Stimulated activated CD4-positive, alpha-beta T cell treated with anti-CD3 and anti-CD28 coated beads, Interleukin-15, amount 100 ng/mL, for 48 hours (primary cell): ENCODE measurements around the gene LRRC2.
"Not testable (repeated sequence)": the region's sequence is repeated elsewhere in the genome, so short reads cannot be mapped to it uniquely, and the experiment has no call there.

Experiments used
- DNase-seq, 2 donors: peaks; one replicate each; pipeline ENCODE4 v3.0.0-alpha.2; 2020; ENCODE audit warnings: low read depth in 2 of 2

The LRRC2 gene

DNA sequence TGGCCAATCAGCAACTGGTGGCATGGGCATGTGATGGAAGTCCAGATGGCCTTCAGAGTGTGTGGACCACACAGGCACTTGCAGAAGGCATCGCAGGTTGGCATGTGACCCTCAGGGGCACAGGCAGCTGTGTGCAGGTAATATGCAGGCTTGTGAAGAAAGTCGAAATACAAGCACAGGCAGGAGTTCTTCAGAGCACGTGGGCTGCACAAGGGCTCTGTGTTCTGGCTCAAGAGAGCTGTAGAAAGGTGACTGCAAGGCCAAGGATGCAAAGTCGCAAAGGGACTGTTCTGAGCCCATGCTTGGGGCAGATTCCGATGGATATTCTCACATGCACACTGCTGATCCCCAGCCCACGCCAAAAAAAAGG lies 8.3 kb downstream of the LRRC2 start:
- no peak for DNase-seq

DNA sequence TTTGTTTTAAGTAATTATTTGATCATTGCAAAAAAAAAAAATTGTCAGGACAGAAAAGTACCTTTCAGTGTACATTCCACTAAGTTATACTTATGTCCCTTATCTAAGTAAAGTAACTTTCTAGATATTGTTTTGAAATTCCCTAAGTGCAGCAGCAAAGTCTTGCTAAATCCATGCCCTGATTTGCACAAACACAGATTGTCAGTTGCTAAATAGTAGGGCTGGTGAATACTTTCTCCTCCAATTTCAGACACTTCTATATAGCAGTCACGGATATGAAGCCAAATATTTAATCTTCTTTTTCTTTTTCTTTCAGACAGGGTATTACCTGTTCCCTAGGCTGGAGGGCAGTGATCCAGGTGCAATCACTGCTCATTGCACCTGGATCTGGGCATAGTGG lies 12.9 kb downstream of the LRRC2 start:
- DNase-seq: no peak

DNA sequence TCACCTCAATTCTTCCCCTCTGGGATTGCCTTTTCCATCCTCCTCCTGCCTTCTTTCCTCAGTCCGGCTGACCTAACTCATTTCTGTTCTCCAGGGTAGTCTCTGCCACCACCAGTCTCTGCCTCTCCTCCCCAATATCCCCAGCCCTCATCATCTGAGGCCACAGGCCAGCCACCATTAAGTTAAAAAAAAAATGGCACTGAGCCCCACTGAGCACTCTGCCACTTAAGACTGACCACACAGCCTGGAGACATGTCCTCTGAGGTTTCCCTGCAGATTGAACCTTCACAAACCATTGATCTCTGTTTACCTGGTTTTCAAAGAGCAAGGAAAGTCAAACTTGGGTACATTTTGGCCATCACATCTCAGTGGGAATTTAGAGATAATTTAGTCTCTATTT lies 13.6 kb downstream of the LRRC2 start:
- DNase-seq: no peak

DNA sequence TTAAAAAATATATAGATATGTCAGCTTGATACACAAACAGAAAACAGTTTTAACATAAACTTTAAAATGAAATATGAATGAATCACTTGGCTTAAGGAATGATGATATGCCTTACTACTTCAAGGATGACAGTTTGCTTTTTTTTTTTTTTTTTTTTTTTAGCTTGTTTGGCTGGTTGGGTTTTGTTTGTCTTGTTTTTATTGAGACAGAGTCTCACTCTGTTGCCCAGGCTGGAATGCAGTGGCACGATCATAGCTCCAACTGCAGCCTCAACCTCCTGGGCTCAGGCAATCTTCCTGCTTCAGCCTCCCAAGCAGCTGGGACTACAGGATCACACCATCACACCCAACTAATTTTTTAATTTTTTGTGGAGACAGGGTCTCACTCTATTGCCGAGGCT lies 14.5 kb downstream of the LRRC2 start:
- DNase-seq: no peak

DNA sequence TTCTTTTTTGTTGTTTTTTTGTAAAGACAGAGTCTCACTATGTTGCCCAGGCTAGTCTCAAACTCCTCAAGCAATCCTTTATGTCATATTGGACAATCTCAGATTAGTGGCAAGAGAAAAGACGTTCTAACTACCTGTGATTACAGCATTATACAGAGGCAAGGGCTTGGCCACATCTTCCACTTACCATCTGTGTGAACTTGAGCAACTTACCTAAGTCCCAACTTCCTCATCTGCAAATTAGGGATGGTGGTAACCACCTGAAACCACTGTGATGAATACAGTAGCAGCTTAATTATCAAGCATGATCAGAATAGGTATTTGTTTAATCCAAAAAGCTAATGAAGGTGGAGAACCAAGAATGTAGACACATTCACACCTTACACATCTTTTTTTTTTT lies 16.1 kb downstream of the LRRC2 start:
- no peak for DNase-seq

DNA sequence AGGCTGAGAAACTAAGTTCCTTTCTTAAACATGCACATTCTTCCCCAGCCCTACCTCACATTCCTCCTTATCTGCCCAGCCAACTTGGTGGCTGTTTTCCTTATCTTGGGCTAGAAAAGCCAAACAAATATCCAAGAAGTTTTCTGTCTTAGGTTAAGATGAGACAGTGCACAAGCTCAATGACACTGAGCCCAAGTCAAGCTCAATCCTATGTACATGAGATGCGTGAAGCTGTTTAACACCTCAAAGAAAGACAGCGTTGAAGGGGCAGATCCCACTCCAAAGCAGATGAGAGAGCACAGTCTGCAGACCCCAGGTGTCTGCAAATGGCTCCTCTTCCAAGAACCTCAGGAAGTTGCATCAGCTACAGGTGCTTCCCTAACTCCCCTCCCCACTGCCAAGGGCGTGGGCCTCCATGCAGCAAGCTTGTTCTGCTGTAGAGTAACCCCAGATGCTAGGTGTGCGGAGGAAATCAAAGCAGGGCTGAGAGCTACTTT lies 16.6 kb downstream of the LRRC2 start:
- no peak for DNase-seq

DNA sequence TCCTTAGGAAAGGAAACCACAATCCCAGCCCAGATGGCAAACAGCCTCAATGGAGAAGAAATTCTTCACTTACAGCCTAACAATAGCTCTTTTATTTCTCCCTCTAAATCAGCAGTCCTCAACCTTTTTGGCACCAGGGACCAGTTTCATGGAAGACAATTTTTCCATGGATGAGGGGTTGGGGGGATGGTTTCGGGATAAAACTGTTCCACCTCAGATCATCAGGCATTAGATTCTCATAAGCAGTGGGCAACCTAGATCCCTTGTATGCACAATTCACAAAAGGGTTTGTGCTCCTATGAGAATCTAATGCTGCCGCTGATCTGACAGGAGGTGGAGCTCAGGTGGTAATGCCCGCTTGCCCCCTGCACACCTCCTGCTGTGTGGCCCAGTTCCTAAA lies 17.5 kb downstream of the LRRC2 start:
- DNase-seq: not testable (repeated sequence)

DNA sequence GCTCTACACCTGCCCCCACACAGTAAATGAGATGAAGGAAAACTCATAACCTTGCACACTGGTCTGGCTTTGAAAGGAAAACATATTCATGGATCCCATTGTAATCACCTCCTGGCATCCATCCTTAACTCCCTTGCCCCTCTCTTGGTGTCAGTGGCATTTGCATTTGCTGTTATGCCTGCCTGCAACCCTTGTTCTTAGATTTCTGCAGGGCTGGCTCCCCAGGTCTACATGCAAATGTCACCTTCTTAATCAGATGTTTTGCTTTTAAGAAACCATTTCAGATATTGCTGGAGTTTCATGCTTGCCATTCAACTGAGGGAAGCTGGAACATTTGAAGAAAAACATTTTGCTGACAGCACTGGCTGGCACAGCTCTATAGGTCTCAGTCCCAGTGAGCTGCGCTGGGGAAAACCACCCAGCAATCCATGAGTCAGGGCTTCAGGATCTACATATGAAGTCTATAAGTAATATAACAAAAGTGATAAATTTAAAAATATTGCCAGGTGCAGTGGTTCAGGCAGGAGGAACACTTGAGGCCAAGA lies 19.1 kb downstream of the LRRC2 start:
- DNase-seq: no peak

DNA sequence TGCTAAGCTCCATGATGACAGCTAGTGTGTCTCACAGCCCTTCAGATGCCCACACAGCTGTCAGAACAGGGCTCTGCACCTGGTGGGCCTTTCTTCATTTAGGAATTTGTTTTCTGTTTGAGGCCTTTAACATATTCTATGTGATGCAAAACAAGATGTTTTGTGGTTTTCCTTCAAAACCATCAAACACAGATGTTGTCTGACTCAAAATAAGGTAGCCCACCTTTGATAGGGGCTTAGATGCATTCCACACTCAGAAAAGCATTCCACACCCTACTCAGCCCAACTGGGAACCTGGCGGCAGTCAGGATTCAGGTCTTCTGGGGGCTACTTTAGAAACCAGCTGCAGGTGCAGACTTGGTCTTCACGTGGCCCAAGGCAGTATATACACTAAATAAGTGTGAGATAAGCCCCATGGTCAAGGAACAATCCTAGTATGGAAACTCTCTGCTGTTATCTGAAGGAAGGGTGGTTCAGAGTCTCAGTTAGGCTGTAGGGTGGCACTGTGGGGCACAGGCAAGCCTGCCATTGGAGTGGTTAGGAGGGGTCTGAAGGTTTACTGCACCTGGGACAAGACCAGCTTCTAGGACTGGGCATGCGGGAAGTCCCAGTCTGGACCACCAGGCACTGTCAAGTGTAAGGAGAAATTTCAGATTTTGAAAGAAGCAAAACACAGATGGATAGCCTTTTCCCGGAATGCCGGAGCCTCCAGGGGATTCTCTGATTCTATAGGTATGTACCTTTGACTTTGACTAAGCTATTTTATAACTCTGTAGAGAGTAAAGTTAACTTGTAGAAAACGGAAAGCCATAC lies 20.1 kb downstream of the LRRC2 start:
- DNase-seq: no peak

DNA sequence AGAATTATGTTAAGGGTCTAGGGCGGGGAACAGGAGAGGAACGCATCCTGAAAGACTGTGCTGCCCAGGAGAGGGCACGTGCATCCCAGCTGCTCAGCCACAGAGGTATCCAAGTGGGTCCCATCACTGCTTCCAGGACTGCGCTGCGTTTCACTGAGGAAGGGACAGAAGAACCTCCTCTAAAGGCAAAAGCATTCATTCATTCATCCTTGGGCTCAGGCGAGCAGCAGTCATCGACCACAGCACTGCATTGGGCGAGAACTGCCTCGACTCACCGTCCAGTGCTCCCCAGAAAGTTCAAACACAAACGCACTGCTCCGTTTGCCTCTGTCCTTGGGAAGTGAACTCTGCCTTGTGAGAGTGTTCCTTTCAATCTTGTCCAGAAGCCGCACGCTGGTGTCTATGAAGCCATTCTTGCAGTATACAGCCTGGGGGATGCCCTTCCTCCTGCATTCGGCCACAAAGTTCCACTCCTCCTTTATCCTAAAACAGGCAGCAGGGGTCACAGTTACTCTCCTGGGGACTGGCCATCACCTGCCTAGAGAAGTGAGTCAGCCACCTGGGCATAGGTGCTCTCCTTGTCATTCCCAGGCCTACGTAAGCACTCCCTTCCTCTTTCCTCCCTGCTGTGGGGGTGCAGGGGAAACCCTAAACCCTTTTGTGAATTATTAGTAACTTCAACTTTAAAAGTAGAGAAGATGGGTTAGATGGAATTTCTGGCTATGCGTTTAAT lies 21.2 kb downstream of the LRRC2 start:
- DNase-seq: no peak

DNA sequence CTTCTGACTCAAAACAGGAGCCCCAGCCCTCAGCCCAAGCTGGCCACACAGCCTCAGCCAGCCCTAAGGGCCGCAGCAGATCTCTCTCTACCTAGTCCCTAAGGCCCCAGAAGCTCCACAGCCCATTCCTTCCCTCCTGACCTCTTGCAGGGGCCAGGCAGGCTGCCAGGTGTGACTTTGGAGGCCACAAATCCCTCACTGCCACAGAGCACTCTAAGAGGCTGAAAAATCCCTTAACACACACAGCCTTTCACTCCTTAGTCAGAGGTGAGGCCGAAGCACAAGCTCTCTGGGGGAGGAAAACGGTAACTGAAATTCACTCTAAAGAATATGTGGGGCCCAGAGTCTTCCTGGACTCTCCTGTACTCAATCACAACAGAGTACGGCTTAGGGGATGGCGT lies 23.3 kb downstream of the LRRC2 start:
- DNase-seq: no peak

DNA sequence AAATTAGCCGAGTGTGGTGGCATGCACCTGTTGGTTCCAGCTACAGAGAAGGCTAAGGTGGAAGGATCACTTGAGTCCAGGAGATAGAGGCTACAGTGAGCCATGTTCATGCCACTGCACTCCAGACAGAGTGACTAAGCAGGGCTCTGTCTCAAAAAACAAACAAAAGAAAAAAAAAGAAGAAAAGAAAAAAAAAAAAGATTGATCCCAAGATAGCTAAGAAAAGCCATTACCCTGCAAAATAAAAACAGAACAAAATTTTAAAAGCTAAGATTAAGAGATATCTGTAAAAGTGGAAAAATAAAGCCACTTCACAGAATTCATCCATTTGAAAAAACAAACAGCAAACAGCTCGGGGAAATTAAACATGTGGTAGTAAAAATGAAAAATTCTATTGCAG lies 23.8 kb downstream of the LRRC2 start:
- DNase-seq: no peak

DNA sequence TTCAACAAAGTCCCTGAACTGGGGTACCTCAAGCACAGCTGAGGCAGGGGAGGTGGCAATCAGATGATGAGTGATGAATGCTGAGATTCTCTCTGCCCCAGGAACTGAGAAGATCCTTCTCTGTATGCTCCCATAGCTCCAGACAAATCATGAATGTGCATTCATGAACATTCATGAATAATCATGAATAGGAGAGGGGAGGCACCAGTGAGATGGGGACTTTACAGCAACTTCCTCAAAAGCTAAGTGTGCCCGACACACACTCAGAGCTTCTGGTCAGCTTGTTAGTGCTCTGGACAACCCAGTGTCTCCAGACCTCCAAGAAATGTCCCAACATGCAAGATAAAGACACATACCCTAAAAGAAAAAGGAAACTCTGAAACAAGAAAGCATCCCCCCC lies 24.3 kb downstream of the LRRC2 start:
- DNase-seq: no peak

DNA sequence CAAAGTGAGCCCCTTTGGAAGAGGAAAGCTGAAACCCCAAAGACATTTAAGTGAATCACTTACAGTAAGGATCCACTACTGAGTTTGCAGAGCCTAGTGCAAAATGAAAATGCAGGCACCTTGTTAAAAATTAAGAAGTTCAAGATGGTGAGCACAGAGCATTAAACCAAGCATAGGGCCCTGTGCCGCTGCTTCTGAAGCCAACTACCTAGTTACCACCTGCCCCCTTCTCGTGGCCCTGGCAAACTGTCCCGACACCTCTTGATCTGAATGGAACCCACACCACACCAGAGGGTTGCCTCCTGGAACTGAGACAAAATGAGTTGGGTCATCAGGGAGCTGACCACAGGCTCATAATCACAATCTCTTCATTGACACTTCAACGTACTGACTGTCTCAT lies 25.6 kb downstream of the LRRC2 start:
- no peak for DNase-seq

DNA sequence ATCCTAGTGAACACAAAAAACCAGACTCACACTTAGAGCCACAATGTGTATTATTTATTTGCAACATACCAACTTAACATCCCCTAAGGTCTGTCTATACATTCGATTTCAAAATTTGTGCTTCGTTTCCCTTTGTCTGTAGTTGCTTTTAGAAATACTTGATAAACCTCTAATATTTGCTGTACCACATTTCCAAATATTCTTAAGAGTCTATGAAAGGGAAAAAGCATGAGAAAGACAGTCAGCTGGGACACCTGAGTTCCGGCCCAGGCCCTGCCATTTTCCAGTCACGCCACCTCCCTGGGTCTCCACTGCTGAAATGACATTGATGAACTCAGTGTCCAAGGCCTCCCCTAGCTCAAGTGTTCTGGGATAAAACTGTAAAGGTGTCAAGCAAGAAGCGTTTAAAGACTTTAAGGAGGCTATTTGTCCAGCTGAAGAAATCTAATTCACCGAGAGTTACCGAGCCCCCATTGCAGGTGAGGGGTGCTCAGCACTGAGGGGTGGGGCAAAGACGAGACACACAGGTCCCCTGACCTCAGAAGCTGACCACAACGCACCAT lies 26.6 kb downstream of the LRRC2 start:
- DNase-seq: no peak

DNA sequence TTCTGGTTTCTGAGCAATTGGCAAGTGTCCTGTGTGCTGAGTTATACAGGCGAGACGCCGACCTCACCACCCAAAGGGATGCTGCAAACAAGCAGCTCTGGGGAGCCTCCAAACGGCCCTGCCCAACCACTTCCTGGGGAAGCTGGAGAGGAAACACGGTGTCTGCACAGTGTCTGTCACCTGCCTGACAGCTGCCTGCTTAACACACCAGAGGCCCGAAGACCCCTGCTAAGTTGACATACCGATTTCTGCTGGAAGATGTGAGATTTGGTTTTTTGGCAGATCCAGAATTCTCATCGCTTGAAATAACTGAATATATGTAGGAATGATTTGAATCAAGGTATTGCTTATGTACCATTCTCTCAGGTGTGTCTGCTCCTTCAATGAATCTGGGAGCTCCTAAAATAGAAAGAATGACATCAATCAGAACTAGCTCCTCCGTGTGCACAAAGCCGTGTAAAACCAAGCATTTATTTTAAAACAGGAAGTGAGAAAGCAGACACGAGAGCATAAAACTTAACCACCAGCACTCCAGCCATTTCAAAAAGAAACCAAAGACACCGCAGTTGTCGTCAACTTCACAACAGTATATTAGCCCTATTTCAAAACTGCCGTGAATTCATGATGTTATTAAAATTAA lies 27.2 kb downstream of the LRRC2 start:
- peak; percentile 55 to 62 for DNase-seq

DNA sequence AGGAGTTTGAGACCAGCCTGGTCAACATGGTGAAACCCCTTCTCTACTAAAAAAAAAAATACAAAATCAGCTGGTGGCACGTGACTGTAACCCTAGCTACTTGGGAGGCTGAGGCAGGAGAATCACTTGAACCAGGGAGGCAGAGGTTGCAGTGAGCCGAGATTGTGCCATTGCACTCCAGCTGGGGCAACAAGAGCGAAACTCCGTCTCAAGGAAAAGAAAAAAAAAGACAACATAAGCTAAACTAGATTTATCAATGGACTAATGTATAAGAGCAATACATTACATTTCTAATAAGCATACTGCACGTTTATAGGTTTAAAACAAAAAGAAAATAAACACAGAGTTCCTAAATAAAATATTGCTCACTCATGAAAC lies 27.7 kb downstream of the LRRC2 start:
- not testable (repeated sequence) for DNase-seq

DNA sequence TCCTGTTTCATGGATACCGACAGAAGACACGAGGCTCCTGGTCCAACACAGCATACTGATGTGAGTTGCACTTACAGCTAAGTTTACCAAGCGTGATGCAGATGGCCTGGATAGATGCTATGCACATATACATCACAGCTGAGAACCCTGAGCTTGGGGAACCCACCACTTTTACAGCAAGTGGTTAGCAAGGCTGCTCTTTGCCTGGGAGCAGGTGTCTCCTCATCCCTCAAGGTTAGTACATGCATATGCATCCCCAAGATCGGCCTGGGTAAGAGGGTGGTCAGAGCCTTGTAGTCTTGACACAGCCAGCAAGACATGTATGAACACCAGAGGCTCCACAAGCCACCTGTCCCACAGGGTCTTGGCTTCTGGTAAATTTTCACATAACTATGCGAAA lies 28.3 kb downstream of the LRRC2 start:
- DNase-seq: no peak

DNA sequence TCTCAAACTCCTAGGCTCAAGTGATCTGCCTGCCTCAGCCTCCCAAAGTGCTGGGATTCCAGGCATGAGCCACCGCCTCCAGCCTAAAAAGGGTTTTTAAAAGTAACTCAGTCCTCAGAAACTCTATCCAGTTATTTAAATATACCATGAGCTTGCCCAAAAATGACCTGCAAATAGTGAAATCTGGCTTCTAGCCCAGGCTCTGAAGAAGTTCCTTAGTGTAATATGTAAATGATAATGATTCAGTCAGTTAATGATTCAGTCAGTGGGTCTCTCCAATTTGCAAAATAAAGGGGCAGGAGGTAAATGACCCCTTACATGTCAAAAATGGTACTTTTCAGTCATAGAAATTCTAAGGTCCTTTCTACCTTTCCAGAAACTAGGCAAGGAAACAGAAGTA lies 28.8 kb downstream of the LRRC2 start:
- DNase-seq: no peak

DNA sequence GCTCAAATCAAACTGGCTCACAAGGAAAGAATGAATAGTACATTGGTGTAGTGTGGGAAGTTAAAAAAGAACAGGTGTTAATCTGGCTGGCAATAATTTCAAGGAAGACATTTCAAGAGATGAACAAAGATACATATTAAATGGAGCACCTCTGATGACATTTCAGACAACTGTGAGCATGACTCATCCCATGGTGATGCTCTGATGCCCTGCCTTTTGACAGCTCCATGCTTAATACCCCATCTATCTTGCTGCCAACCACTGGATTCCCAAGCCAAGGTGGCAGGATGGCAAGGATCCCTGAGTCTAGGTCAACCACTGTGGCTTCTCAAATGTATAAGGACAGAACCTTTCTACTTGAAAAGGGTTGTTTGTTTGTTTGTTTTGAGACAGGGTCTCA lies 29.3 kb downstream of the LRRC2 start:
- DNase-seq: no peak

DNA sequence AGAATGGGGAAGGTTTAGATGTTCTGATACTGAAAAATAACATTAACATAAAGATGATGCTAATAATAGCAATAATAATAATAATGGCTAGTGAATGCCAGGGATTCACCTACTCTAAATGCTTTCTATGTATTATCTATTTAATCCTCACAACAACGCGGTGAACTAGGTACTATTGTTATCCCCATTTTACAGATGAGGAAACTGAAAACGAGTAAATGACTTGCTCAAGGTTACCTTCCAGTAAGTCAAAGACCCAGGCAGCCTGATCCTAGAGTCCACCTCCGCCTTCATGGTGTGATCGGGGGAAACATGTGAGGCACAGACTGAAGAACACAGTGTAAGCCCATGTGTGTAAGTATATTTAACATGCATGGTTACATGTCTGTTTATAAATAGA lies 30.4 kb downstream of the LRRC2 start:
- no peak for DNase-seq

DNA sequence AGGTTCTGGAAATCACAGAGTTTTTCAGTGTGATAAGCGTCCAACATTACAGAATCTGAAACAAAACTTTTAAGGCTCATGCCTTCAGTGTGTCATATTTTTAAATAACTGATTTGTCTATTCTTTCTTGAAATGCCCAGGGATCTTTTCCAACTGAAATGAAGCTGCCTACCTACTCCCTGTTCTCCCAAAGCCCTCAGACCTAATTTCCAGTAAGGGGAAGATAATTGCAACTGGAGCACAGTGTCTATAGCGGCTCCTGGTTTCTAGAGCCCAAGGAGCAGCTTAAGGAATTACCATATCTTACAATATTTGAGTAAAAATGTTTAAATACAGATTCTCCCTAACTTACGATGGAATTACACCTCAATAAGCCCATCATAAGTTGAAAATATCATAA lies 33.0 kb downstream of the LRRC2 start:
- no peak for DNase-seq
